Endothelial cell of umbilical vein (primary cell): ENCODE results near the gene HOXC11. TPM values are rescaled to one million over a fixed set of nuclear protein-coding genes. Genes with fewer than 3 reads are reported as not detected.

Source experiments
- BruUV-seq: library from RNA; stranded (reverse); fragments of 400-500 nt; replicated peaks from 2 replicates; lab custom pipeline; 2021; lab: Mats Ljungman, UMichigan
- CTCF ChIA-PET: fragments of 300-600, 350-600 bp; sonication (Branson Sonifier 250); formaldehyde crosslinking; loops from one replicate; lab custom pipeline; 2021; ENCODE audit warnings: antibody characterized with exemption, inconsistent platforms; lab: Charles Lee
- POLR2A ChIA-PET: fragments of 300-600, 350-600 bp; sonication (Branson Sonifier 250); formaldehyde crosslinking; loops from one replicate; lab custom pipeline; 2021; ENCODE audit warnings: antibody characterized with exemption, inconsistent platforms; lab: Charles Lee
- DNase-seq: peaks from one replicate; pipeline ENCODE4 v3.0.0-alpha.2; 2011; ENCODE audit warnings: low read depth, low spot score
- FAIRE-seq: peaks from 2 replicates; lab custom pipeline; 2011; peaks lifted over from hg19 to GRCh38; lab: Jason Lieb, UNC
- H2AFZ ChIP-seq: 2 replicates; pipeline ENCODE4 v1.6.0; 2012; ENCODE audit warnings: low read depth, low read length, control low read depth, inconsistent platforms
- H3K27ac ChIP-seq: 2 replicates; pipeline ENCODE4 v1.5.1; 2011; ENCODE audit warnings: low read depth, mild to moderate bottlenecking, control low read depth, low read length, moderate library complexity; ENCODE audit not compliant: insufficient read depth
- H3K27me3 ChIP-seq, 2 experiments: 2 replicates each; pipeline versions ENCODE4 v1.6.0 to v1.6.1; 2011; ENCODE audit warnings: low read length in 2 of 2, mixed read lengths in 1 of 2; ENCODE audit not compliant: control insufficient read depth in 2 of 2, insufficient read depth in 2 of 2
- H3K36me3 ChIP-seq, 2 experiments: 2 replicates in 1 of 2; 3 replicates in 1 of 2; pipeline ENCODE4 v1.5.1; 2011; ENCODE audit warnings: low read length in 2 of 2, mild to moderate bottlenecking in 1 of 2, moderate library complexity in 1 of 2; ENCODE audit not compliant: control insufficient read depth in 2 of 2, insufficient read depth in 2 of 2; ENCODE audit errors: extremely low read depth in 1 of 2
- H3K4me1 ChIP-seq: 3 replicates; pipeline ENCODE4 v1.5.1; 2011; ENCODE audit warnings: mild to moderate bottlenecking, low read length; ENCODE audit not compliant: control insufficient read depth, insufficient read depth; ENCODE audit errors: extremely low read depth
- H3K4me2 ChIP-seq: 2 replicates; pipeline ENCODE4 v1.6.1; 2011; ENCODE audit warnings: low read length, control low read depth, mixed read lengths; ENCODE audit not compliant: insufficient read depth
- H3K4me3 ChIP-seq, 3 experiments: fragments of 200-600 bp in 1 of 3; sonication (generic), shearing (Covaris generic) in 1 of 3; replicated peaks in 1 of 3; 2 replicates each; pipeline ENCODE4 v1.5.1; 2011 to 2016; ENCODE audit warnings: control low read depth in 3 of 3, low read length in 3 of 3, mild to moderate bottlenecking in 2 of 3, inconsistent platforms in 1 of 3, low read depth in 1 of 3, moderate library complexity in 1 of 3; ENCODE audit not compliant: insufficient read depth in 1 of 3
- H3K79me2 ChIP-seq: 2 replicates; pipeline ENCODE4 v1.6.0; 2012; ENCODE audit warnings: low read length, inconsistent platforms; ENCODE audit not compliant: control insufficient read depth, insufficient read depth
- H3K9ac ChIP-seq: replicated peaks from 2 replicates; pipeline ENCODE3; 2011; ENCODE audit warnings: low read length, control low read depth; ENCODE audit not compliant: insufficient read depth; ENCODE audit errors: extremely low read depth
- H3K9me1 ChIP-seq: replicated peaks from 3 replicates; pipeline ENCODE4 v1.6.0; 2011; ENCODE audit warnings: mild to moderate bottlenecking, low read length; ENCODE audit not compliant: control insufficient read depth, insufficient read depth; ENCODE audit errors: extremely low read depth
- H3K9me3 ChIP-seq: replicated peaks from 2 replicates; pipeline ENCODE4 v1.5.1; 2012; ENCODE audit warnings: low read length, inconsistent platforms; ENCODE audit not compliant: control insufficient read depth, insufficient read depth
- H4K20me1 ChIP-seq: replicated peaks from 2 replicates; pipeline ENCODE3; 2011; ENCODE audit warnings: mild to moderate bottlenecking, low read length; ENCODE audit not compliant: control insufficient read depth, insufficient read depth; ENCODE audit errors: extremely low read depth
- EZH2 ChIP-seq: IDR thresholded peaks from 2 replicates; pipeline ENCODE4 v1.6.1; 2012; ENCODE audit warnings: borderline replicate concordance, low read depth, mild to moderate bottlenecking, moderate library complexity, low read length, inconsistent platforms; ENCODE audit not compliant: severe bottlenecking
- FOS ChIP-seq: IDR thresholded peaks from 2 replicates; pipeline ENCODE4 v1.6.1; 2011; ENCODE audit warnings: mild to moderate bottlenecking, low read length, moderate library complexity, borderline replicate concordance; ENCODE audit not compliant: insufficient read depth
- JUN ChIP-seq: IDR thresholded peaks from 2 replicates; pipeline ENCODE4 v1.6.1; 2011; ENCODE audit warnings: borderline replicate concordance, low read depth; ENCODE audit not compliant: insufficient read length, insufficient read depth
- POLR2A ChIP-seq: IDR thresholded peaks from 2 replicates; pipeline ENCODE4 v1.6.1; 2012; ENCODE audit warnings: low read depth, mild to moderate bottlenecking, control low read depth, low read length
- POLR2AphosphoS5 ChIP-seq: IDR thresholded peaks from 2 replicates; pipeline ENCODE4 v1.6.1; 2012; ENCODE audit warnings: low read depth, mild to moderate bottlenecking, control low read depth, low read length, moderate library complexity; ENCODE audit not compliant: insufficient read depth
- dilution Hi-C: fragments of 300-500 bp; cut with MboI; formaldehyde crosslinking; loops from one replicate; pipeline ENCODE4 v1.15.0; 2019; ENCODE audit warnings: low sequenced_read_pairs; ENCODE audit not compliant: extremely low pct_ligation_motif_present
- intact Hi-C: fragments of 100-400 bp; cut with micrococcal nuclease; formaldehyde crosslinking; loops from one replicate; pipeline ENCODE4 v1.10.0; 2022
- polyA plus RNA-seq, 4 experiments: library from polyadenylated mRNA; depleted of rRNA in 3 of 4; stranded (reverse) in 3 of 4; unstranded in 1 of 4; fragments of >200 nt; gene quantifications; 2 replicates each; pipeline versions ENCODE4 v1.2.1 to v1.2.3, GENCODE V29; 2011 to 2012; ENCODE audit warnings: missing spikeins in 1 of 4
- total RNA-seq: library from RNA; stranded (reverse); gene quantifications from 2 replicates; pipeline ENCODE4 v1.2.3, GENCODE V29; 2021

HOXC11 gene
- total and polyA plus RNA-seq, 2 donors (not counting 3 experiments of a cell fraction or from before 2014, with no cell fraction given): not detected

DNA sequence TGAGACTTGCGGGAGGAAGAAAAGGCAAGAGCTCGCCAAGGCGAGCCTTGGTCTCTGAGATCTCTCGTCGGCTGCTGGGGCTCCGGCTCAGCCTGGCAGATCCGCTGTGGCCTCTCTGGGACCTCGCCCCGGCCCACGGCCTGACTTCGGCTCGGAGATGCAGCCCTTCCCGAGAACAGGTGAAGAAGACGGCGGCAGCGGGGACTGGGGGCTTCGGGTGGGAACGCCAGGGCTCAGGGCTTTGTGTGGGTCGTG, 21.0 kb downstream of the HOXC11 start:
- intact Hi-C loops: no loop called here
- H3K9ac ChIP-seq: no peak overlapping the region
- DNase-seq: no peak
- ChIA-PET CTCF (interaction anchor here (1.2 to 4.3 kb wide), 4 partner anchors 9 to 38 kb away, joined by 3 to 24 read pairs (median 13); partner anchors contain the start of gene HOXC10), POLR2A (no interaction called here)
- H3K4me2 ChIP-seq: no peak overlapping the region
- no peaks in the 10 kb centered on the region for H3K4me1 ChIP-seq
- no peak overlapping the region for H3K27ac ChIP-seq
- H3K4me3 ChIP-seq: no peak overlapping the region
- H3K9me1 ChIP-seq: no peaks in the 10 kb centered on the region
- BruUV-seq: no TSS peak
- dilution Hi-C loops: no loop called here
- no peaks in the 10 kb centered on the region for H3K9me3 ChIP-seq
- peaks cover 91 to 98% of the 10 kb centered on the region in 2 experiments for H3K27me3 ChIP-seq
- H4K20me1 ChIP-seq: no peaks in the 10 kb centered on the region
- no peaks in the 10 kb centered on the region for H3K79me2 ChIP-seq
- H3K36me3 ChIP-seq: no peaks in the 10 kb centered on the region
- FAIRE-seq: no peak
- no peak overlapping the region for H2AFZ ChIP-seq
- no peak for TF ChIP-seq JUN
- TF ChIP-seq FOS: no peak
- TF ChIP-seq POLR2A: no peak

DNA sequence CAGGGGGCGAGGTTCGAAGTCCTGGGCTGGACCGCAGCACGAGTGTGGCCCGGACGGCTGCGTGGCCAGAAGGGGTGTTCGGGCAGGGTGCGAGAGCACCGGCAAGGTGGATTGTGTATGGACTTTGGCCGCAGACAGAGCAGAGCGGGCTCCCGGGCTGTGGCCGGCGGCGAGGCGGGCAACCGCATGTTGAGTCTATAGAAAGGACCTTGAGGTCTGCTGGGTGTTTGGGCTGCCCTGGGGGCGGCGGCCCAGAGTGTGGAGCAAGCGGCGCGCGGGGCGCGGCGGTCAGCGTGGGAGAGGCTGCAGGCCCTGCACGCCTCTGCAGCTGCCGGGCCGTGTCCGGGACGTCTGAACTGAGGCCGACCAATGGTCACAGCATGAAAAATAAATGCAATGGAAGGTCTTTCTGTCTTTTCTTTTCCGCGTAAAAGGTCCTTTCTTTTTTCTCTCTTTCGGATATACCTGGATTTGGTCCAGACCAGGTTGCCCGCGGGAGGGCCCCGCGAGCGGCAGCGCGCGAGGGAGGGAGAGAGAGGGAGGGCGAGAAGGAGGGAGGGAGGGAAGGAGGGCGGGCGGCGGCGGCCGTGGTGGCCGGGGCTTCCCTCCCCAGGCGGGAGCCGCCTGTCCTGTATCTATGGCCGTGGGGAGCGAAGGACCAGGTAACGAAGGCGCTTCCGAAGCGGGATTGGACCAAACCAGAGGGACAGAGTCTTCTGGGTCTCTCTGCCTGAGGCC, 21.5 kb downstream of the HOXC11 start:
- no peak for DNase-seq

More for the DNA sequence above, 21.5 kb downstream of the HOXC11 start:
- H3K9me1 ChIP-seq: no peaks in the 10 kb centered on the region
- H3K4me1 ChIP-seq: no peaks in the 10 kb centered on the region
- intact Hi-C loops: no loop called here
- no peak overlapping the region for H3K4me3 ChIP-seq
- peaks cover 90 to 98% of the 10 kb centered on the region in 2 experiments for H3K27me3 ChIP-seq
- POLR2A ChIA-PET: no interaction called here
- H3K79me2 ChIP-seq: no peaks in the 10 kb centered on the region
- no peaks in the 10 kb centered on the region for H3K36me3 ChIP-seq
- H3K9ac ChIP-seq: no peak overlapping the region
- no peaks in the 10 kb centered on the region for H3K9me3 ChIP-seq
- CTCF ChIA-PET: interaction anchor here (1.5 to 3.7 kb wide), 2 partner anchors 10 to 11 kb away, joined by 9 to 17 read pairs; partner anchors contain the start of gene HOXC10
- H3K4me2 ChIP-seq: no peak overlapping the region
- no peak for FAIRE-seq
- no peak for TF ChIP-seq POLR2AphosphoS5
- TF ChIP-seq EZH2: peak; percentile 93
- BruUV-seq: no TSS peak
- H3K27ac ChIP-seq: no peak overlapping the region
- H4K20me1 ChIP-seq: no peaks in the 10 kb centered on the region
- no peak overlapping the region for H2AFZ ChIP-seq
- dilution Hi-C loops: no loop called here
